KBM-7 (cell line): Measurements from ENCODE around the gene FIZ1.

Experiments
- DNase-seq: peaks from one replicate; pipeline ENCODE4 v3.0.0-alpha.2; 2015
- in situ Hi-C: fragments of 300-500 bp; cut with MboI; formaldehyde crosslinking; loops from 2 replicates; pipeline ENCODE4 v1.14.3; 2020; ENCODE audit warnings: low sequenced_read_pairs, low pct_unique_long_range_greater_than_20kb, mixed read lengths

Gene FIZ1, protein sequence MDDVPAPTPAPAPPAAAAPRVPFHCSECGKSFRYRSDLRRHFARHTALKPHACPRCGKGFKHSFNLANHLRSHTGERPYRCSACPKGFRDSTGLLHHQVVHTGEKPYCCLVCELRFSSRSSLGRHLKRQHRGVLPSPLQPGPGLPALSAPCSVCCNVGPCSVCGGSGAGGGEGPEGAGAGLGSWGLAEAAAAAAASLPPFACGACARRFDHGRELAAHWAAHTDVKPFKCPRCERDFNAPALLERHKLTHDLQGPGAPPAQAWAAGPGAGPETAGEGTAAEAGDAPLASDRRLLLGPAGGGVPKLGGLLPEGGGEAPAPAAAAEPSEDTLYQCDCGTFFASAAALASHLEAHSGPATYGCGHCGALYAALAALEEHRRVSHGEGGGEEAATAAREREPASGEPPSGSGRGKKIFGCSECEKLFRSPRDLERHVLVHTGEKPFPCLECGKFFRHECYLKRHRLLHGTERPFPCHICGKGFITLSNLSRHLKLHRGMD

GRCh38 chr19:55599468-55599841 is at the start of gene FIZ1:
FIZ1 (minus strand) TSS chr19:55599517; CDS start chr19:55597865, 1,652 bp downstream.
- in situ Hi-C loops = no loop called here
- DNase-seq = peak; percentile 100

- no peak for DNase-seq
- in situ Hi-C loops = no loop called here
Observed at GRCh38 chr19:55648585-55649267, 49.4 kb upstream of the FIZ1 start.

DNA sequence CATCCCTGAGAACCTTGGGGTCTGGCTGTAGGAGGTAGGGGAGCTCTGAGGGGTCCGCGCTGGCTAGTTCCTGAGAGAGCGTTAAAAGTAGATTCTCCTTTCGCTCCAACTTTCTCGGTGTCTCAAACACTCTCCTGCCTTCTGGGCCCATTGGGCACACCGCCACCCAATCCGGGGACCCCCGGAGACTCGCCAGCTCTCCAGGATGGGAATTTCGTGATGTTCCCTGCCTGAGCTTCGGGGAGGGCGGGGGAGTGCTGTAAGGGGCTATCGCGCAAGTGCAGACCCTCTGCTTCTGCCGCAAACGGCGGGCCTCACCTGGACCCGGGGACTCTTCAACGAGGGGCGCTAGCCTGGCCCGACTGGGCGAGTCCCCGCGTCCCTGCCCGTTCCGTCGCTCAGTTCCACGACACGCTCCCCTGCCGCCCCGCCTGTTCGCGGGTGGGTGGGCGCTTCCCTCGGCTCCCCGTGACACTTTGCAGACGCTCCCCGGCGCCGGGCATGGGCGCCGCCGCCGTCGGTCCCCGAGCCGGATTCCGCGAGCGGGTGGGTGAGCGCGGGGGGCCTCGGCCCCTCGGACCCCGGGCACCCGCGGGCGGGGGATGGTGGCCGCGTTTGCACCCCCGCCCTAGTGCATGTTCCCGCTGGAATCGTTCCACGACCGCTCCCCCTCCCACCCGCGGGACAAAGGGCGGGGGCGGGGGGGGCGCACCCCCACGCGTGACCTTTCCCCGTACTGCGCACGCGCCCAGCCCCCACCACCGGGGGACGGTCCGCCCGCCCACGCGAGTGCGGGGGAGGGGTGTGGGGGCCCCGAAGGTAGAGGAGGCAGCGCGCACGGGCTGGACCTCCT is 48.6 kb upstream of the FIZ1 start, which contains the start of gene CCDC106:
CCDC106 (plus strand) TSS at position 481 of the 853 bp plus-strand sequence. CDS start 835 bp downstream, outside the sequence.
- DNase-seq = peak; percentile 80

GRCh38 chr19:55646889-55647731 is 47.8 kb upstream of the FIZ1 start:
- in situ Hi-C loops = no loop called here
- no peak for DNase-seq

More for the DNA sequence above, 48.6 kb upstream of the FIZ1 start, which contains the start of gene CCDC106:
- in situ Hi-C loops = no loop called here

- in situ Hi-C loops = no loop called here
- no peak for DNase-seq
Observed at GRCh38 chr19:55645512-55645881, 46.2 kb upstream of the FIZ1 start.

DNA sequence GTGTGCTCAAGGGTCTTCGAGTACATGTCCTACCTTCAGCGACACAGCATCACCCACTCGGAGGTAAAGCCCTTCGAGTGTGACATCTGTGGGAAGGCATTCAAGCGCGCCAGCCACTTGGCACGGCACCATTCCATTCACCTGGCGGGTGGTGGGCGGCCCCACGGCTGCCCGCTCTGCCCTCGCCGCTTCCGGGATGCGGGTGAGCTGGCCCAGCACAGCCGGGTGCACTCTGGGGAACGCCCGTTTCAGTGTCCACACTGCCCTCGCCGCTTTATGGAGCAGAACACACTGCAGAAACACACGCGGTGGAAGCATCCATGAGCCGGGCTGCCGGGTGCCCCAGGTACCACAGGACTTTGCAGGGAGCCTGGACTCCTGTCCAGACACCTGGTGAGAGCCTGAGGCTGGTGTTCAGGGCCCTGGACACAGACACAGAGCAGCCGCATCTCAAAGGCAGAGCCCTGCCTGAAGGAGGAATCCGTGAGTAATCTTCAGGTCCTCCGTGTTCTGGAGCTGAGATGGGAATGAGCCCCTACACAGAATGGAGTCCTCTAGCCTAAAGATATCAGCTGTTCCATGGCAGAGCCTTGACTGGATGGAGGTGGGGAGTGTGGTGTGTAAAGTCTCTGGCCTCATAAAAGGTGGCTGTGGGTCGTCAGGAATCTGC is 45.7 kb upstream of the FIZ1 start:
- in situ Hi-C loops = no loop called here
- no peak for DNase-seq

DNA sequence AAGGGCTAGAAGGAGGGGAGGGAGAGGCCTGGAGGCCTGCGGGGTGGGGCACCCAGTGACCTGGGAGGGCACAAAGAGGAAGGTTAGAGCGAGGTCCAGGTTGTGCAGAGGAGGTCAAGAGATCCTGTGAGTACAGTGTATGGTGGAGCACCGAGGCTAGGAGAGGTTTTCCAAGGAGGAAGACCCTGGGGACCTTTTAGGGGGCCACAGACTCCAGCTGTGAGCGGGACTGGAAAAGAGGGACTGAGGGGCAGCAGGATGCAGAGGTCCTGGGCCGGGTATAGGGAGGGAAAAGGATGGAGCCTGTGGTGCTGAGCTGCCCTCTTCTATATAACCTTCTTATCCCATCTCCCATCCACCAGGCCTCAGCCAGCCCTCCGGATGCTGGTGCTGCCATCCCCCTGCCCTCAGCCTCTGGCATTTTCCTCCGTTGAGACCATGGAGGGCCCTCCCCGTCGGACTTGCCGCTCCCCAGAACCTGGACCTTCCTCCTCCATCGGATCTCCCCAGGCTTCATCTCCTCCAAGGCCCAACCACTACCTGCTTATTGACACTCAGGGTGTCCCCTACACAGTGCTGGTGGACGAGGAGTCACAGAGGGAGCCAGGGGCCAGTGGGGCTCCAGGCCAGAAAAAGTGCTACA is 45.0 kb upstream of the FIZ1 start:
- in situ Hi-C loops = no loop called here
- DNase-seq = no peak

GRCh38 chr19:55643887-55644176 is 44.5 kb upstream of the FIZ1 start:
- DNase-seq = no peak
- in situ Hi-C loops = no loop called here

DNA sequence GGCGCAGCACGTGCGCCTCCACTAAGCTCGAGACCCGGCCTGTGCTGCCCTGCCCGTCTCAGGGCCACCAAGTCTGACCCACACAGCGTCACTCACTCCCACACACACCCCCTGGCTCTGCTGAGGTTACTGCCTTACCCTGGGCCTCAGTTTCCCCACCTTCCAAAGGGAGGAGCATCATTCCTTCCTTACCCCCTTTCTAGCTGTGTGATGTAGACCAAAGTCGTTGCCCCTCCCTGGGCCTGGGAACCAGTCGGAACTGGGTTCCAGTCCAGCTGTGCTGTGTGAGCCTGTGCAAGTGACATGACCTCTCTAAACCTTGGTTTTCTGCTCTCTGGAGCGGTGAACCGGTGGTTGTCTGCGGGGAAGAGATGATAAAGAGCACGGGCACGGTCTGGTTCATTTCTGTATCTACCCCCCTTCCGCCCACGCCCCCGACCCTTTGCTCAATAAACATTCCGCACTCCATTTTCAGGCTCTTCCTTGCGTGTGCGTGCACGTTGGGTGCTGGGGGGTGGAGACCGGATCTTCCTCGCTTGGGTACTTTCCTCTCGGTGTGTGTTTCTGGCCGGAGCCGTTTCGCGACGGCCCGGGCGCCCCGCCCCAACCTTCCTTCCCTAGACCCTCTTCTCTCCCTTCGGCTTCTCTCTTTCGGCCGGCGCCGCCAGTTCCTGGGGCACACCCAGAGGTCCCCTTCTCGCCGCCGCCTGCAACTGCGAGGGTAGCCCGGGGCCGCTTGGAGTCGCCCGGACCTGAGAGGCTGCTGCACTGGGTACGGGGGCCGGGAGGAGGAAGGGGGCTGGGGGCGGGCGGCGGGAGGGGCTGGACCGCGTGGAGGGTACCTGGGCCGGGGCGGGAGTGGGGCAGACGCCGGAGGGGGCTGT is 43.9 kb upstream of the FIZ1 start, which contains the start of gene ZNF581:
ZNF581 (plus strand) TSS at position 647 of the 884 bp plus-strand sequence. CDS start 923 bp downstream, outside the sequence.
- peak; percentile 89 for DNase-seq
- in situ Hi-C loops = no loop called here

- in situ Hi-C loops = no loop called here
- DNase-seq = no peak
Observed at GRCh38 chr19:55642153-55643002, 43.1 kb upstream of the FIZ1 start.

DNA sequence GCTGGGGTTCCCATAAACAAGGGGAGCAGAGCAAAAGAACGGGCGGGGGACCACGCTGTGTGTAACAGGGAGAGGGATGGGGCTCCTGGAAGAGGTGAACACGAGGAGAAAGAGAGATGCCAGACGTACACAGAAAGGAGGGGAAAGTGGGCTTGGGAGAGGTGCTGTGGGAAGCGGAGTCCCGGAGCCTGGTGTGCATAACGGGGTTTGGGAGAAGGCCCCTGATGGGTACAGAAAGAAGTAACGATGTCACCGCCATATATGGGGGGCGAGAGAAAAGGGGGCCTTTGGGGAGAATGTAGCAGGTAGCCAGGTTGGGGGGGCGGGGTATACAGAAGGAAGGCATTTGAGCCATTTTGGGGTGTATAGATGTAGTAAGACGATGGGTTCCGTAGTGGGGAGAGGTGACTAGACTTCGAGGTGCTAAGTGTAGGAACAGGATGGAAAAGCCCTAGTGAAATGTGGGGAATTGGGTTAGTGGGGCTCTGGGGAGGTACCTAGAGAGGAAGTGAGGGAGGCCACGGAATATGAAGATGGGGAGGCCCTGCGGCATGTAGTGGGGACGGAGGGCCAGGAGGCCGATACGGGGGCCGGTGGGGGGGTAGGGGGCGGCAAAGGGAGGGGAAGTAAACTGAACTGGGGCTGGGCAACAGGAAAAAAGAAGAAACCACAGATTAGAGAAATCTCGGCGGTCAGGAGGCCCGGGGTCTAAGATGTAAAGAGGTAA is 42.3 kb upstream of the FIZ1 start:
- no peak for DNase-seq
- in situ Hi-C loops = no loop called here

GRCh38 chr19:55640577-55641425 is 41.5 kb upstream of the FIZ1 start, which contains the start of gene ZNF580:
ZNF580 (plus strand) TSS chr19:55641002; CDS start chr19:55642509, 1,507 bp downstream.
- in situ Hi-C loops = no loop called here
- DNase-seq = no peak

GRCh38 chr19:55640043-55640576 is 40.8 kb upstream of the FIZ1 start:
- DNase-seq = no peak
- in situ Hi-C loops = no loop called here

DNA sequence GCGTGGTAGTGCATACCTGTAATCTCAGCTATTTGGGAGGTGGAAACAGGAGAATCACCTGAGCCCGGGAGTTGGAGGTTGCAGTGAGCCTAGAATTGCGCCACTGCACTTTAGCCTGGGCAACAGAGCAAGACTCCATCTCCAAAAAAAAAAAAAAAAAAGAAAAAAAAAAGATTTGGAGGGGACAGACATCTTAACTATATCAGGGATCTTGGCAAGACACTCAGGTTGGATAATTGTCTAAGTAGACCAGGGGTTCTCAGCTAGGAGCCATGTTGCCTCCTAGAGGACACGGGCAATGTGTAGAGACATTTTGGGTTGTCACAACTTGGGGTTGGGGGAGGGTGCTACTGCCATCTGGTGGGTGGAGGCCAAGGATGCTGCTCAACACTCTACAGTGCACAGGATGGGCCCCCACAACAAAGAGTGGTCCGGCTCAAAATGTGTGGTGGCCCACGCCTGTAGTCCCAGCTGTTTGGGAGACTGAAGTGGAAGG is 39.6 kb upstream of the FIZ1 start:
- DNase-seq = peak; percentile 66
- in situ Hi-C loops = no loop called here
